Natural killer cell treated with Interleukin-12 subunit alpha and Interleukin-12 subunit beta and Interleukin-15 and Interleukin-18, amount 100 ng/mL, for 72 hours (primary cell): ENCODE data around the gene ARHGAP18. TPM values are rescaled to one million over a fixed set of nuclear protein-coding genes. Genes with fewer than 3 reads are reported as not detected.
"Not testable (repeated sequence)": the region's sequence is repeated elsewhere in the genome, so short reads cannot be mapped to it uniquely, and the experiment has no call there.

Source experiments
- ATAC-seq, 2 donors: fragments of 150-1000 bp; cut with Tn5 transposase in 1 of 2; sonication (Bioruptor Pico), chemical (Tn5 transposase) in 1 of 2; 2 replicates each; pipeline ENCODE4 v1.10.0; 2021
- DNase-seq: peaks from one replicate; pipeline ENCODE4 v3.0.0; 2022; ENCODE audit warnings: low spot score
- H3K27ac Mint-ChIP-seq, 2 donors: 1 replicate in 1 of 2; 2 replicates in 1 of 2; pipeline ENCODE4 v1.8.0; 2022; ENCODE audit warnings: mixed read lengths in 2 of 2, mild to moderate bottlenecking in 1 of 2, moderate library complexity in 1 of 2
- H3K27me3 Mint-ChIP-seq, 2 donors: 1 replicate in 1 of 2; 2 replicates in 1 of 2; pipeline ENCODE4 v1.8.0; 2022; ENCODE audit warnings: mixed read lengths in 2 of 2
- H3K36me3 Mint-ChIP-seq: one replicate; pipeline ENCODE4 v1.8.0; 2022; ENCODE audit warnings: mixed read lengths
- H3K4me1 Mint-ChIP-seq, 2 donors: 1 replicate in 1 of 2; 2 replicates in 1 of 2; pipeline ENCODE4 v1.8.0; 2022; ENCODE audit warnings: low read depth in 2 of 2, mixed read lengths in 2 of 2, mild to moderate bottlenecking in 1 of 2
- H3K4me3 Mint-ChIP-seq: one replicate; pipeline ENCODE4 v1.8.0; 2022; ENCODE audit warnings: mixed read lengths
- H3K9me3 Mint-ChIP-seq: 2 replicates; pipeline ENCODE4 v1.8.0; 2022; ENCODE audit warnings: mixed read lengths
- total RNA-seq, 2 donors: library from RNA; stranded (reverse); gene quantifications; one replicate each; pipeline ENCODE4 v1.2.3, GENCODE V29; 2022

Gene ARHGAP18
- total RNA-seq, 2 donors from 2014 or later: 10.4 to 14.3 TPM

- no peaks in the 10 kb centered on the region for H3K36me3 Mint-ChIP-seq
Observed at GRCh38 chr6:129593233-129593564, 116.8 kb downstream of the ARHGAP18 start.

DNA sequence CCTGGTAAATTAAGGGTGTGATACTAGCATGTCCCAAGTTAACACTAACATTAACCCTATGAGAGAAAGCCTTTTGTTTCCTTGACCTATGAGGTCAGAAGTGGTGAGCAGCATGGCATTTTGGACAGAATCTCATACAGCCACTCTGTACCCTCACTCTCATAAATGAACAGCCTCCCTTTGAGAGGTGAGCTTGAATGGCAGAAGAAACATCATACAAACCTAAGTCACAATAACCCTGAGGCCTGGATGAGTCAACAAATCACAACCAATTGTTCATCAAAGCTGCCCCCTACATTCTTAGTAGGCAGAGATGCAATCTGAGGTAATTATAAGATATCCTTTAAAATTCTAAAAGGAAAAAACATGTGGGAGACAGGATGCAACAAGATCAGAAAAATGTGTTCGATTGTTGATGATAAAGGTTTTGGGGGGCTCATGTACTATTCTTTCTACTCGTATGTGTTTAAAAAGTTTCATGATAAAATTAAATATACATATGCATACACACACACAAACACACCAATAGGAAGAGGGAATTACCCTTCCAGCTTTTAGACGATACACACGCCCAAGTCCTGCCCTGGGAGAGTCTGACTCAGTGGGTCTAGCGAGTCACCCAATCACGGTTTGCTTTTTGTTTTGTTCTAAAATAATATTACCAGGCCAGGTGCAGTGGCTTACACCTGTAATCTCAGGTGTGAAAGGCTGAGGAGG, 117.3 kb downstream of the ARHGAP18 start:
- ATAC-seq: no peak

More at GRCh38 chr6:129593233-129593564, 116.8 kb downstream of the ARHGAP18 start:
- no peaks in the 10 kb centered on the region for H3K4me1 Mint-ChIP-seq
- DNase-seq: no peak
- H3K4me3 Mint-ChIP-seq: no peak overlapping the region
- H3K9me3 Mint-ChIP-seq: no peaks in the 10 kb centered on the region
- no peaks in the 10 kb centered on the region for H3K27me3 Mint-ChIP-seq
- H3K27ac Mint-ChIP-seq: no peak overlapping the region
- ATAC-seq: no peak

GRCh38 chr6:129590408-129591022, 119.5 kb downstream of the ARHGAP18 start:
- H3K27ac Mint-ChIP-seq: no peak overlapping the region
- DNase-seq (no peak), ATAC-seq (no peak)
- no peak overlapping the region for H3K4me3 Mint-ChIP-seq
- no peaks in the 10 kb centered on the region for H3K36me3 Mint-ChIP-seq
- no peaks in the 10 kb centered on the region for H3K27me3 Mint-ChIP-seq
- H3K4me1 Mint-ChIP-seq: peaks cover 0 to 3% of the 10 kb centered on the region in 2 donors
- no peaks in the 10 kb centered on the region for H3K9me3 Mint-ChIP-seq

More for the DNA sequence above, 117.3 kb downstream of the ARHGAP18 start:
- no peak for DNase-seq
- no peak overlapping the region for H3K27ac Mint-ChIP-seq
- no peaks in the 10 kb centered on the region for H3K27me3 Mint-ChIP-seq
- no peaks in the 10 kb centered on the region for H3K9me3 Mint-ChIP-seq
- H3K4me3 Mint-ChIP-seq: no peak overlapping the region
- H3K4me1 Mint-ChIP-seq: no peaks in the 10 kb centered on the region
- H3K36me3 Mint-ChIP-seq: no peaks in the 10 kb centered on the region

GRCh38 chr6:129586815-129587214, 123.2 kb downstream of the ARHGAP18 start:
- peaks cover 0 to 3% of the 10 kb centered on the region in 2 donors for H3K4me1 Mint-ChIP-seq
- H3K27me3 Mint-ChIP-seq: no peaks in the 10 kb centered on the region
- no peak for ATAC-seq
- no peaks in the 10 kb centered on the region for H3K36me3 Mint-ChIP-seq
- no peak for DNase-seq
- H3K4me3 Mint-ChIP-seq: no peak overlapping the region
- H3K27ac Mint-ChIP-seq: no peak overlapping the region
- no peaks in the 10 kb centered on the region for H3K9me3 Mint-ChIP-seq

- H3K9me3 Mint-ChIP-seq: no peaks in the 10 kb centered on the region
Observed at GRCh38 chr6:129583866-129584265, 126.1 kb downstream of the ARHGAP18 start.

DNA sequence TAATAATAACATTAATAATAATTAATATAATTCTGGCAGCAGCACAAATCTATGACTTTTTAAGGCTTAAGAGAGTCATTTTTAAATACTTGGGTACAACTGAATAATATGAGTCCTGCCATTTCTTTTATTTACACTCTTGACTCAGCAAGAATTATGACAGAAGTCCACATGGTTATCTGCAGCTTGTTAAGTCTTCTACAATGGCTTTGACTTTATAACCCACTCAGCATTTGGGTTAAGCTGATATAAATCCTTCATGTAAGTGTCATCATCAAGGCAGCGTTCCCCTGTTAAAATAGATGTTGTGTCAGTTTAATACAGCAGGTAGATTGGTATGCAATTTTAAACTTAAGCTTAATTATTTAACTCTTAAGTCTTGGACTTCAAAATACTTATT, 131.7 kb downstream of the ARHGAP18 start:
- Mint-ChIP-seq H3K4me1 (peaks cover 9 to 10% of the 10 kb centered on the region in 2 donors), H3K36me3 (peaks cover 4% of the 10 kb centered on the region), H3K4me3 (no peak overlapping the region), H3K9me3 (no peaks in the 10 kb centered on the region), H3K27me3 (no peaks in the 10 kb centered on the region), H3K27ac (no peak overlapping the region)
- no peak for DNase-seq
- no peak for ATAC-seq

More at GRCh38 chr6:129583866-129584265, 126.1 kb downstream of the ARHGAP18 start:
- ATAC-seq: no peak
- DNase-seq: no peak
- Mint-ChIP-seq H3K4me3 (no peak overlapping the region), H3K27me3 (no peaks in the 10 kb centered on the region), H3K36me3 (peaks cover 4% of the 10 kb centered on the region), H3K27ac (no peak overlapping the region), H3K4me1 (peaks cover 0 to 3% of the 10 kb centered on the region in 2 donors)

GRCh38 chr6:129577691-129578090, 132.3 kb downstream of the ARHGAP18 start:
- peaks cover 9 to 10% of the 10 kb centered on the region in 2 donors for H3K4me1 Mint-ChIP-seq
- no peaks in the 10 kb centered on the region for H3K27me3 Mint-ChIP-seq
- no peak overlapping the region for H3K27ac Mint-ChIP-seq
- ATAC-seq: no peak
- H3K36me3 Mint-ChIP-seq: peaks cover 4% of the 10 kb centered on the region
- no peaks in the 10 kb centered on the region for H3K9me3 Mint-ChIP-seq
- H3K4me3 Mint-ChIP-seq: no peak overlapping the region
- DNase-seq: no peak

DNA sequence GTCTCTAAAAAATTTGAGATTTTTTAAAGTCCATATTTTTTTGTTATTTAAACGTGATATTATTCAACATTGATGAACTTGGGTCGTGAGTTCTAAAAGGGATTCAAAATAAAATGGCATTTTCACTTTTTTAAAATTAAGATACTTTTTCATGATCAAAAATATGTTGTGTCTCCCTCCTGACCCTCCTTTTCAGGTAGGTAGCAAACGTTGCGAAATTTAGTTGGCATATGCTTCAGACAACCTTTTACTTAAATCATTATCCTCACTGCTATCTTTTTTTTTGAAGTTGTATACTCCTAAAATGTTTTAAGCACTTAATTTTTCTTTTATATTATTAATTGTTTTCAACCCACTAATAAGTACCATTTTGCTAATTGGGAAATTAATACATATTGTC, 133.5 kb downstream of the ARHGAP18 start:
- ATAC-seq (no peak), DNase-seq (no peak)
- peaks cover 3% of the 10 kb centered on the region for H3K9me3 Mint-ChIP-seq
- H3K4me1 Mint-ChIP-seq: peaks cover 9 to 10% of the 10 kb centered on the region in 2 donors
- H3K4me3 Mint-ChIP-seq: no peak overlapping the region
- H3K27ac Mint-ChIP-seq: no peak overlapping the region
- H3K27me3 Mint-ChIP-seq: no peaks in the 10 kb centered on the region
- H3K36me3 Mint-ChIP-seq: peaks cover 11% of the 10 kb centered on the region

GRCh38 chr6:129575378-129576118, 134.4 kb downstream of the ARHGAP18 start:
- Mint-ChIP-seq H3K36me3 (peaks cover 17% of the 10 kb centered on the region), H3K27me3 (no peaks in the 10 kb centered on the region), H3K4me3 (peak overlapping the region; percentile 43), H3K4me1 (peaks cover 9 to 10% of the 10 kb centered on the region in 2 donors), H3K27ac (peak overlapping the region in 1 of 2 donors; percentile 18), H3K9me3 (peaks cover 5% of the 10 kb centered on the region)
- ATAC-seq (no peak), DNase-seq (no peak)

- not testable (repeated sequence) for ATAC-seq, H3K9me3 Mint-ChIP-seq, H3K27me3 Mint-ChIP-seq, H3K4me3 Mint-ChIP-seq, H3K27ac Mint-ChIP-seq, DNase-seq
- peaks cover 21% of the 10 kb centered on the region for H3K36me3 Mint-ChIP-seq
- peaks cover 9 to 10% of the 10 kb centered on the region in 2 donors for H3K4me1 Mint-ChIP-seq
Observed at GRCh38 chr6:129574605-129575004, 135.4 kb downstream of the ARHGAP18 start.

DNA sequence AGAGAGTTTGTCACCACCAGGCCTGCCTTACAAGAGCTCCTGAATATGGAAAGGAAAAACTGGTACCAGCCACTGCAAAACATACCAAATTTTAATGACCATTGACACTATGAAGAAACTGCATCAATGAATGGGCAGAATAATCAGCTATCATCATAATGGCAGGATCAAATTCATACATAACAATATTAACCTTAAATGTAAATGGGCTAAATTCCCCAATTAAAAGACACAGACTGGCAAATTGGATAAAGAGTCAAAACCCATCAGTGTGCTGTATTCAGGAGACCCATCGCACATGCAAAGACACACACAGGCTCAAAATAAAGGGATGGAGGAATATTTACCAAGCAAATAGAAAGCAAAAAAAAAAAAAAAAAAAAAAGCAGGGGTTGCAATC, 139.0 kb downstream of the ARHGAP18 start:
- not testable (repeated sequence) for ATAC-seq, H3K9me3 Mint-ChIP-seq, H3K27ac Mint-ChIP-seq, H3K27me3 Mint-ChIP-seq, DNase-seq, H3K4me3 Mint-ChIP-seq
- Mint-ChIP-seq H3K4me1 (peaks cover 9 to 10% of the 10 kb centered on the region in 2 donors), H3K36me3 (peaks cover 21% of the 10 kb centered on the region)

- Mint-ChIP-seq H3K4me1 (no peaks in the 10 kb centered on the region), H3K9me3 (peaks cover 5% of the 10 kb centered on the region), H3K27me3 (peaks cover 0 to 4% of the 10 kb centered on the region in 2 donors), H3K36me3 (peaks cover 21% of the 10 kb centered on the region), H3K4me3 (no peak overlapping the region), H3K27ac (peak overlapping the region in 1 of 2 donors; percentile 4)
- DNase-seq: no peak
- no peak for ATAC-seq
Observed at GRCh38 chr6:129568015-129568414, 142.0 kb downstream of the ARHGAP18 start.

- ATAC-seq (no peak), DNase-seq (no peak)
- H3K27ac Mint-ChIP-seq: no peak overlapping the region
- H3K4me3 Mint-ChIP-seq: no peak overlapping the region
- peaks cover 0 to 4% of the 10 kb centered on the region in 2 donors for H3K27me3 Mint-ChIP-seq
- peaks cover 21% of the 10 kb centered on the region for H3K36me3 Mint-ChIP-seq
- peaks cover 5% of the 10 kb centered on the region for H3K9me3 Mint-ChIP-seq
- no peaks in the 10 kb centered on the region for H3K4me1 Mint-ChIP-seq
Observed at GRCh38 chr6:129567374-129567773, 142.6 kb downstream of the ARHGAP18 start.

- H3K27ac Mint-ChIP-seq: no peak overlapping the region
- DNase-seq: no peak
Observed at GRCh38 chr6:129565811-129566210, 144.2 kb downstream of the ARHGAP18 start.

More at GRCh38 chr6:129565811-129566210, 144.2 kb downstream of the ARHGAP18 start:
- no peaks in the 10 kb centered on the region for H3K4me1 Mint-ChIP-seq
- no peak for ATAC-seq
- H3K4me3 Mint-ChIP-seq: no peak overlapping the region
- H3K36me3 Mint-ChIP-seq: peaks cover 9% of the 10 kb centered on the region
- H3K9me3 Mint-ChIP-seq: no peaks in the 10 kb centered on the region
- H3K27me3 Mint-ChIP-seq: peaks cover 0 to 4% of the 10 kb centered on the region in 2 donors
